ENCODE measurements around the gene ERI3. TPM values are rescaled to one million over a fixed set of nuclear protein-coding genes. Genes with fewer than 3 reads are reported as not detected.

ERI3 gene
- total RNA-seq, 1 donor from 2014 or later = 72.1 TPM

DNA sequence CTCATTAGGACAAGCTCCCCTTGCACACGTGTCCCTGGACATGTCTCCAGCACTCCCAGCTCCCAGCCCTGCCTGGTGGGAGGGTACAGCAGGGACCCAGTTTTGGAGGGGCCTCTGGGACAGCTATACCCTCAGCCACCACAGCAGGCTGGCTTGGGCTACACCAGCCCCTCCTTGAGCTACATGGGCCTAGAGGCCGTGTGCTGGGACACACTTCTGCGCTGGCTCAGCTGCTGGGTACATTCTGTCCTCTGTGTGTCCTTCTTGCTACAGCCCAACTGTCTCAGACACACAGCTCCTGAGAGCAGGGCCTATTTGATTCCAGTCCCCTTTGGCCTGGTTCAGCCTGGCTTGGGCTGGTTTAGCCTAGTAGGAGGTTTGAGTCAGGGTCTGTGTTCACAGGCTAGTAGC is 115.1 kb downstream of the ERI3 start:
- DNase-seq (ENCODE audit: low read depth) = peak; percentile 40

DNA sequence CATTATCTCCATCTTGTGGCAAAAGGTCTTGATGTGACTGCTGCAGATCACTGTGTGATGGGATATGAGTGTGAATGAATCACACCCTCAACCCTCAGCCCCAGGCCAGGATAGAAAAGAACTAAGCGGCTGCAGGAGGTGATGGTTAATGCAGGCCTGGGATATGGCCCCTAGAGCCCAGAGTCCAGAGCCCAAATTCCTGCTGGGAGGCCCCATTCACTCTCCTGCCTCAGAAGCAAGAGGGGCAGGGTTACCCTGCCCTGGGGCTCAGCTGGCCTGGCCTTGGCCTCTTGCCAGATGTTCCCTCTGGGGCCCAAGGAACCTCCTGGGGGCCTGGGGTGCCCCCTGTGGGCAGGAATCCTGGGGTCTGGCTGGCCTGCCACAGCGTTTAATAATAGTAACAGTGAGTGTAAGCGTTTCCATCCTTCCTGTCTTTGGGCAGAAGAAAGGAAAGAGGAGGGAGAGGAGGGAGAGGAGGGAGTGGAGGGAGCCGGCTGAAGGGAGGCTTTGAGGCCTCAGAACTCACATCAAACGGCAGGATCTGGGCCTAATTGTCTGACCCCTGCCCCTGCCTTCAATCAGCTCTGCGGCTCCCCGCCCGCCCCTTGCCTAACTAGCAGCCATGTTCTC is 115.6 kb downstream of the ERI3 start:
- peak; percentile 76 for DNase-seq (ENCODE audit: low read depth)

DNA sequence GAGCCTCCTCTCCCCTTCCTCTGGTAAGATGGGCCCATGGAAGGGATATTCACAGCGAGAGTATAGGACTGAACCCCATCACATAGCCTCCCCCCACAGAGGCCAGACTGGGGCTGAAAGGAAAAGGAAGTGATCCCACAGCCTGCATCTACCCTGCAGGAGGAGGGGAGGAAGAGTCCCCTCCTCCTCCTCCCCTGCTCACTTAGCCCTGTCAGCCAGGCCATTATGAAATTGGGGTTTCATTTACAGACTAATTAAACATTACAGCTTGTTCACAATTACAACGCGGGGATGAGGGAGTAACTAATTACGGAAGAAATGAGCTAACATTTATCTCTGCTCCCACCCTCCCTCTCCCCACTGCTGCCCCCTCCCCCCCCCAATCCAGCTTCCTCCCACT is 116.4 kb downstream of the ERI3 start:
- DNase-seq (ENCODE audit: low read depth) = no peak

DNA sequence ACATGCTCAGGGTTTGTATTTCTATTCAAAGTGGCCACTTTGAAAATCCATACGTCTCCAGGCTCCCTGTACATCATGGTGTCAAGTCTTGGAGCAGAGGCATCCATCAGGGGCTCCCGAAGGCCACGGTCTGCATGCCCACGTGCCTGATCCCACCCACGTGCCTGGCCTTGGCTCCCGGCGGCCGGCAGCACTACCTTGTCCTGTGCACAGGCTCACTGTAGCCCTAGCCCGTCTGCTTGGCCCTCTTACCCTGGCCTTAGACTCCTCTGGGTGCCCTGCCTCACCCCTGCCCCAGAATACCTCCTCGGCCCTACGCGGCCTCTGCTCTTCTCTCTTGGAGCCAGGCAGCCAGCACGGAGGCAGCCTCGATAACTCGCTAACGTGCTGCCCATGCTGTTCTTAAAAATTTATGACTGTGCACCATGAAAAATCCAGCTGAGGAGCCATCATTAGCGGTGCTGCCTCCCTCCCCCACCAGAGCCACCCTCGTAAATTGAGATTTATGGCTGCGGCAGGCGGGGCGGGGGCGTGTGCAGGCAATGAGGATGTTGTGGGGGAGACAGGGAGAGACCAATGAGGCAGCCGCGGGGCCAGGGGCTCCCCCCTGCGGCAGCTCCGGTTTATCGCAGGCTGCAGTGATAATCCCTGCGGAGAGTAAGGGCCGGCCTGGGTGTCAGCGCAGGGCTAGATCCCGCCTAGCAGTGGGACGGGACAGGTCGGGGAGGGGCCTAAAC is 117.2 kb downstream of the ERI3 start:
- DNase-seq (ENCODE audit: low read depth) = no peak

DNA sequence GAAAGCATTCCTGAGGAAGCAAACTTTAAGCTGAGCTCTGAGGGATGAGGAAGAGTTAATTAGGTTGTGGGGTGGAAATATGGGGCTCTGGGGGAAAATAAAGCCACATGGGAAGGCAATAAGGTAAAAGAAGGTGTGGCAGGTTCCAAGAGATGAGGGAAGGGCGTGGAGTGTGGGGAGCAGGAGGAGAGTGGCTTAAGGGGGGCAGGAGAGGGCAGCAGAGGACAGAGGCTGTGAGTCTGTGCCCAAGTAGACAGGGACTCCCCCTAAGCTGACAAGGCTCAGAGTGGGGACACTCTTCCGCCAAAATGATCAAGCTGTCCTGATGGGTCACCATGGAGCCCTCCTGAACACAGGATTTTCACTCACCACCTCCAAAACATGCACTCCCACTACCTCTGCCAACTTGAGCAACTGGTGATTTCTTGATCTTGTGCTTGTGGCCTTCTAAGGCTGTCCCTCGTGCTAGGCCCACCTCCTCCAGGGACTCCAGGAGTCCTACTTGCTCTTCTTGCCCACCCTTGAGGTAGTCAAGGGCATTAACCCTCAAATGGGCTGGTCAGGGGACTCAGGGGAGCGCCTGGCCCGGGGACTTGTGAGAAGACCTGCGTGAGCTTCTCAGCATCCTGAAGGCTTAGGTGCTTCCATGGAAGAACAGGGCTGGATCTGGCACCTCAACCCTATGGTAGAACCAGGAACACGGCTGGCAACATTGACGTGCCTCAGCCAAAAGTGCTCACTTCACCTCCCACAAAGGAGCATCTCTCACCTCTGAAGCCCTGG is 118.4 kb downstream of the ERI3 start:
- no peak for DNase-seq (ENCODE audit: low read depth)

DNA sequence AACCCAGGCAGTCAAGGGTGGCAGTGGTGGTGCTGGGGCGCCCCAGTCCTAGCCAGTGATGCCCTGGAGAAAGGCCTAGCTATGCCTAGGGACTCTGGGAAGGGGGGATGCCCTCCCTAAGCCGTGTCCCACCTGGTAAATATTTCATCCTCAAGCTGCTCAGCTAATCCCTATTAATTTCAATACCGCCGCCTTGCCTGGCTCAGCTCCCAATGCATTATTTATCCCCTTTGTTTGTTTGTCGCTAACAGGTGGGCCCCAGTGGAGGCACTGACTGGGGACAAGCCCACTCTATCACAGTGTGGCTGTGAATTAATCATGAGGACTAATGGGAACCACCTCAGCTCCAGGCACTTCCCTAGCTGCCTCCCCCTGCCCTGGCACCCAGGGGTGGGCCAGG is 119.2 kb downstream of the ERI3 start:
- no peak for DNase-seq (ENCODE audit: low read depth)

DNA sequence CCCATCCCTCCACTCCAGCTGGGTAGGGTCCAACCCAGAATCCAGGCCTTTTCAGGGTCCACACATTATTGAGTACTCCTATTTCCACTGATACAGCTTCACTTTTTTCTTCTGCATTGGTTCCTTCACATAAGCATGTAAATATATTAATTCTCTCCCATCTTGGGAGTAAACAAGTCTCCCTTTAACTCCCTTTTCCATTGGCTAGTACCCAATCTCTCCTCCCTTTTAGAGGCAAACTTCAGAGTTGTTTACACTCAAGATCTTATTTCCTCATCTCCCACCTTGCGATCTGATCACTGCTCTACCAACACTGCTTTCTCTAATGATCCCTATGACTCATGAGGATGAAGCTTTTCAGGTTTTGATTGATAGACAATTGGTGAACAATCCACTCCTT is 121.5 kb downstream of the ERI3 start:
- DNase-seq (ENCODE audit: low read depth) = no peak

GRCh38 chr1:44230796-44231195 is 124.3 kb downstream of the ERI3 start:
- DNase-seq (ENCODE audit: low read depth) = no peak

GRCh38 chr1:44229435-44230167 is 125.5 kb downstream of the ERI3 start:
- DNase-seq (ENCODE audit: low read depth) = no peak

DNA sequence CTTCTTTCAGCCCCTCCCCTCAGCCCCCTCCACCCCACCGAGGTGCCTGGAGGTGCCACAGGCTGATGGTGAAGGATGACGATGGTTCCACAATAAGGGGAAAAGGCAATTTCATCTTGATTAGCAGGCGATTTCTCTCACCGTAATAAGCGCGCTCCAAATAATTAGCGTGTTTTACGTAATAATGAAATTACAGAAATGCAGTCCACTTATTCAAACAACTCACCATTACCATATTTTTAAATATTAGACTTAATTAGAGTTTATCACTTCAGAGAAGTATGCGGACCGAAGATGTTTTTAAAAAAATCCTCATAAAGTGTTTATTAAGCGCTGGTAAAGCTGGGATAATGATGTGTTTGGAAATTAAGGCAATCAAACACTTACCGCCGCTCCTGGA is 126.8 kb downstream of the ERI3 start:
- DNase-seq (ENCODE audit: low read depth) = no peak

- DNase-seq (ENCODE audit: low read depth) = no peak
Observed at GRCh38 chr1:44227211-44227610, 127.8 kb downstream of the ERI3 start.

GRCh38 chr1:44225761-44226160 is 129.3 kb downstream of the ERI3 start:
- DNase-seq (ENCODE audit: low read depth) = no peak

DNA sequence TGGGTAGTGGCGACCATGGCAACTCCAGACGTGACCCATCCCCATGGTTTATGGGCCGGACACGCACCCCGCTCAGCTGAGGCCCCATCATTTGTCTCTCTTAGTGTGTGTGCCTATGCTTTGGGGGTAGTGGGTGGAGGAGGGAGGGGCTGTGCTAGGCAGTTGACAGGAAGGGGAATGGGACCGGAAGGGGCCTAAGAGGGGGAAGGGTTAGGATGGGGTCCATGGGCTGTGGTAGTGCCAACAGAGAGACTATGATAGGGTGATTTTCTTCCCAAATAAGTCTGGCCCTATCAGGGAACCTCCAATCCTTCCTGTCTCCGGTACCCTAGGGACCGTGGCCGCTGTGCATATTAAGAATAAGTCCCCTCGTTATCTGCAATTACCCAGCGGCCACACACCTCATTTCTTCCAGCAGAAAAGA is 131.9 kb downstream of the ERI3 start:
- DNase-seq (ENCODE audit: low read depth) = no peak

GRCh38 chr1:44222397-44223186 is 132.5 kb downstream of the ERI3 start:
- DNase-seq (ENCODE audit: low read depth) = no peak

- DNase-seq (ENCODE audit: low read depth) = no peak
Observed at GRCh38 chr1:44221769-44222168, 133.3 kb downstream of the ERI3 start.

DNA sequence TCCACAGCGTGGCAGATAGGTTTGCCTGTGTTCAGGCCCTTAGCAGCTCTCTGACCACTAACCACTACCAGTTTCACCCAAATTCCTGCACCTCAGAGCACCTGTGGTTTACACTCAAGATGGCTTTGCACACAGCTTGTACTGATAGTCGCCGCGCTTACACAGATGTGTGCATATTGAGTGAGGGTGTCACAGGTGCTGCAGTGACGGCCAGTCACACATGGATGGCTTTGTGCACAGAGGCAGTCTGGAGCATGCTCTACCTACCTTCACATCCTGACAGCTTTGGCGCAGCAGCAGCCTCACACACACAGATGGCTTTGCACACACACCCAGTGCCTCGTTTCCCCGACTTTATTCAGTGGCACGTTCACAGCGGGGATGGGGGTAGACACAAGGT is 134.3 kb downstream of the ERI3 start:
- no peak for DNase-seq (ENCODE audit: low read depth)

DNA sequence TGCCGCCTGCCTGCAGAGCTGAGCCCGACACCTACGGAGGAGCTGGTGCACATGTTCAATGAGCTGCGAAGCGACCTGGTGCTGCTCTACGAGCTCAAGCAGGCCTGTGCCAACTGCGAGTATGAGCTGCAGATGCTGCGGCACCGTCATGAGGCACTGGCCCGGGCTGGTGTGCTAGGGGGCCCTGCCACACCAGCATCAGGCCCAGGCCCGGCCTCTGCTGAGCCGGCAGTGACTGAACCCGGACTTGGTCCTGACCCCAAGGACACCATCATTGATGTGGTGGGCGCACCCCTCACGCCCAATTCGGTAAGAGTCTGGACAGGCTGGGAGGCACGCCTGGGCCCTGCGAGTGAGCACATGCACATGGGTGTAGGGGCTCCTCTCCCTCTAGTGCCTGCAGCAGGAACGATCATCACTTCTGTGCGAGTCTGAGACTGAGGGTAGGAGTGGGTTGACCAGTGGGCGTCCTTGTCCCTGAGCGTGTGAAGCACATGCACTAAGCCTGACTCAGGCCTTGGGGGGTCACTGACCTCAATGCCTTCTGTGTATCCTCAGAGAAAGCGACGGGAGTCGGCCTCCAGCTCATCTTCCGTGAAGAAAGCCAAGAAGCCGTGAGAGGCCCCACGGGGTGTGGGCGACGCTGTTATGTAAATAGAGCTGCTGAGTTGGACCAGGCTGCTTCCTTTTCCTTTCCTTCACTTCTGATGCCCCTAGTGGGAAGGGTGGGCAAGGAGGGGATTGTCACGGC is 134.9 kb downstream of the ERI3 start:
- no peak for DNase-seq (ENCODE audit: low read depth)

- no peak for DNase-seq (ENCODE audit: low read depth)
Observed at GRCh38 chr1:44219301-44219626, 135.8 kb downstream of the ERI3 start.

GRCh38 chr1:44218503-44219300 is 136.4 kb downstream of the ERI3 start:
- no peak for DNase-seq (ENCODE audit: low read depth)
